K562 (cell line): ENCODE data around the gene HES4. TPM values are rescaled to one million over a fixed set of nuclear protein-coding genes. Genes with fewer than 3 reads are reported as not detected.

Experiments used
- ADNP ChIP-seq: fragments of 200-800 bp; sonication (Bioruptor generic); IDR thresholded peaks from 2 replicates; pipeline ENCODE4 v1.6.1; 2016; ENCODE audit warnings: missing genetic modification characterization, missing compliant biosample characterization
- CBFA2T3 ChIP-seq: fragments of 450-650 bp; IDR thresholded peaks from 2 replicates; pipeline ENCODE4 v1.6.1; 2017
- ELF2 ChIP-seq: fragments of 250-450 bp; sonication (Bioruptor Pico); IDR thresholded peaks from 2 replicates; pipeline ENCODE4 v1.5.0; 2021; ENCODE audit warnings: mild to moderate bottlenecking
- GATAD2A ChIP-seq: fragments of 450-650 bp; IDR thresholded peaks from 2 replicates; pipeline ENCODE4 v1.6.1; 2017
- GMEB1 ChIP-seq: fragments of 250-450 bp; sonication (Bioruptor Pico); IDR thresholded peaks from 2 replicates; pipeline ENCODE4 v1.4.0; 2020; ENCODE audit warnings: mild to moderate bottlenecking
- HLTF ChIP-seq: fragments of 450-650 bp; IDR thresholded peaks from 2 replicates; pipeline ENCODE4 v1.6.1; 2016
- LARP7 ChIP-seq: fragments of 450-650 bp; IDR thresholded peaks from 2 replicates; pipeline ENCODE4 v1.6.1; 2016
- MYNN ChIP-seq, 2 experiments: sonication (generic); formaldehyde crosslinking in 1 of 2; IDR thresholded peaks; 2 replicates each; pipeline versions ENCODE4 v1.5.0 to v1.6.1; 2016 to 2020; ENCODE audit warnings: antibody characterized with exemption in 1 of 2, missing genetic modification reagents in 1 of 2
- OTX1 ChIP-seq: fragments of 450-650 bp; formaldehyde crosslinking; IDR thresholded peaks from 2 replicates; pipeline ENCODE4 v1.4.0; 2022; ENCODE audit warnings: mild to moderate bottlenecking
- RBBP5 ChIP-seq: fragments of 200-600 bp; sonication (generic); IDR thresholded peaks from 2 replicates; pipeline ENCODE4 v1.6.1; 2012; ENCODE audit warnings: borderline replicate concordance, mild to moderate bottlenecking, low read length, control low read depth, inconsistent platforms; ENCODE audit not compliant: insufficient read depth, poor library complexity, severe bottlenecking
- RBFOX2 ChIP-seq: fragments of 200-400 bp; formaldehyde crosslinking; IDR thresholded peaks from 2 replicates; pipeline ENCODE4 v1.6.1; 2017; ENCODE audit warnings: low read depth, mild to moderate bottlenecking, low read length, moderate library complexity
- RCOR1 ChIP-seq, 2 experiments: IDR thresholded peaks; 2 replicates each; pipeline ENCODE4 v1.6.1; 2012; ENCODE audit warnings: low read depth in 2 of 2, low read length in 2 of 2, borderline replicate concordance in 1 of 2, improper control_type of control experiment in 1 of 2
- SNIP1 ChIP-seq: fragments of 450-650 bp; IDR thresholded peaks from 2 replicates; pipeline ENCODE4 v1.7.1; 2017; ENCODE audit warnings: low read depth, mild to moderate bottlenecking
- TEAD1 ChIP-seq, 2 experiments: fragments of 450-650 bp in 1 of 2; sonication (generic) in 1 of 2; formaldehyde crosslinking; IDR thresholded peaks; 2 replicates each; pipeline versions ENCODE4 v1.4.0 to v1.8.0; 2020 to 2022; ENCODE audit warnings: mild to moderate bottlenecking in 2 of 2, missing genetic modification reagents in 1 of 2
- ZBTB1 ChIP-seq: sonication (generic); formaldehyde crosslinking; IDR thresholded peaks from 2 replicates; pipeline ENCODE4 v1.8.1; 2023; ENCODE audit warnings: missing genetic modification reagents, low read depth, mild to moderate bottlenecking, borderline replicate concordance
- ZBTB2 ChIP-seq: fragments of 450-650 bp; IDR thresholded peaks from 2 replicates; pipeline ENCODE4 v1.6.1; 2016; ENCODE audit warnings: antibody characterized with exemption
- ZBTB7A ChIP-seq: IDR thresholded peaks from 2 replicates; pipeline ENCODE4 v1.6.1; 2011; ENCODE audit warnings: low read depth, mild to moderate bottlenecking, low read length, moderate library complexity, borderline replicate concordance; ENCODE audit not compliant: control insufficient read depth
- ZNF143 ChIP-seq: sonication (generic); formaldehyde crosslinking; IDR thresholded peaks from 2 replicates; pipeline ENCODE4 v1.9.0; 2022; ENCODE audit warnings: mild to moderate bottlenecking, missing genetic modification reagents
- ZNF75A ChIP-seq: fragments of 450-650 bp; formaldehyde crosslinking; IDR thresholded peaks from 2 replicates; pipeline ENCODE4 v1.4.0; 2020; ENCODE audit warnings: mild to moderate bottlenecking
- polyA plus RNA-seq, 8 experiments: library from polyadenylated mRNA; depleted of rRNA in 4 of 8; stranded (reverse) in 5 of 8; unstranded in 3 of 8; fragments of >200 nt; fragmentation: Nextera tagmentation in 2 of 8; fragmentation: Illumina TruSeq in 1 of 8; extraction: Ambion mirVana in 2 of 8; extraction: Trizol in 1 of 8; gene quantifications; 2 replicates each; pipeline versions ENCODE4 v1.2.1 to v1.2.3, GENCODE V29; 2011 to 2014; ENCODE audit warnings: inconsistent platforms in 1 of 8, missing spikeins in 1 of 8
- total RNA-seq, 7 experiments: library from RNA; depleted of rRNA in 6 of 7; stranded (reverse); fragments of >200 nt in 6 of 7; fragmentation: Illumina TruSeq in 2 of 7; extraction: Trizol in 2 of 7; gene quantifications; 2 replicates each; pipeline versions ENCODE4 v1.2.1 to v1.2.3, GENCODE V29; 2011 to 2021; ENCODE audit warnings: low replicate concordance in 1 of 7
- TF ChIP-seq, protein P1 (sequence below), 2 experiments: IDR thresholded peaks; 2 replicates each; pipeline ENCODE4 v1.6.1; 2011; ENCODE audit warnings: borderline replicate concordance in 1 of 2, control low read depth in 1 of 2, low read depth in 1 of 2, low read length in 1 of 2, mild to moderate bottlenecking in 1 of 2, mixed read lengths in 1 of 2, moderate library complexity in 1 of 2; ENCODE audit not compliant: insufficient read depth in 1 of 2, insufficient read length in 1 of 2, poor library complexity in 1 of 2, severe bottlenecking in 1 of 2; ENCODE audit errors: extremely low read depth in 1 of 2
- TF ChIP-seq, protein P2 (sequence below): IDR thresholded peaks from 2 replicates; pipeline ENCODE4 v1.6.1; 2014; ENCODE audit warnings: antibody characterized with exemption
- TF ChIP-seq, protein P3 (sequence below): sonication (generic); formaldehyde crosslinking; IDR thresholded peaks from 2 replicates; pipeline ENCODE4 v1.8.0; 2022; ENCODE audit warnings: missing genetic modification reagents, mild to moderate bottlenecking, borderline replicate concordance

The HES4 gene
- total and polyA plus RNA-seq, 9 of the 15 experiments (the other 6 are each of a cell fraction or from before 2014, with no cell fraction given): 0.21 to 43.7 (median 5.3) TPM; not detected in 2

DNA sequence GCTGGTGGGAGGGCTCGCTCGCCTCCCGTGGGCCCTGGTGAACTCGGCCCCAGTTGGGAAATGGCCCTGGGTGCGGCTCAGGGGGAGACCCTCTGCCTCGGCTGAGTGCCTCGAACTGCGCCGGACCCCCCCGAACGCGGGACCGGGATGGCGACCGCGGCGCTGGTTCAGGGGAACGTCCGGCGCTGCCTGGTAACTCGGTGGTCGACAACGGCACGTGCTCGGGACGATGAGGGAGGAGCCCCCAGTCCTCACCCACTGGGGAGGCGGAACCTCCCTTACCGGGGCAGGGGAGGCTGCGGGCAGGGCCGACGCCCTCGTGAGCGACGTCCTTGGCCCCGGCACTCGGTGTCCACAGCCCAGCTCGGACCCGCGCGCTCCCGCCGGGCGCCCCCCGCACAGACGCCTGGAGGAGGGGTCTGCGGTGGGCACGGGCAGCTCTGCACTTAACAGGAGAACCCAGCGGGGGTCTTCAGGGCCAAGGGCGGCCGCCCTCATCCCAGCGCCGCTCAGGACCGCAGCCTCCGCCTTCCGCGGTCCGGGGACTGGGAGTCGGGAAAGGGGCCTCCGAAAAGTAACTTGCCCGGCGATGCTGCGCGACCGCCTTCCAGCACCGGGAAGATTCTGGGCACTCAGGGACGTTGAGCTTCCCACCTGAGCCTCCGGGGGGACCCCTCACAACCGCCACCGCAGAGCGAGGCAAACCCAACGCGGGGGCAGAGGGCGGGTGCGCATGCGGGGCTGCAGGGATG, 1.7 kb downstream of the HES4 start (continued):
- TF ChIP-seq, protein P1, sequence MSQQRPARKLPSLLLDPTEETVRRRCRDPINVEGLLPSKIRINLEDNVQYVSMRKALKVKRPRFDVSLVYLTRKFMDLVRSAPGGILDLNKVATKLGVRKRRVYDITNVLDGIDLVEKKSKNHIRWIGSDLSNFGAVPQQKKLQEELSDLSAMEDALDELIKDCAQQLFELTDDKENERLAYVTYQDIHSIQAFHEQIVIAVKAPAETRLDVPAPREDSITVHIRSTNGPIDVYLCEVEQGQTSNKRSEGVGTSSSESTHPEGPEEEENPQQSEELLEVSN (IDR thresholded peaks at IDR 0.05; ENCODE audit: borderline replicate concordance in 1 of 2, extremely low read depth in 1 of 2, insufficient read depth in 1 of 2, insufficient read length in 1 of 2, low read depth in 1 of 2, low read length in 1 of 2, poor library complexity in 1 of 2, severe bottlenecking in 1 of 2): peak in 1 of 2 experiments; percentile 28
- TF ChIP-seq OTX1 (CRISPR knock-in tag) (no peak), TEAD1 (CRISPR knock-in tag; IDR thresholded peaks at IDR 0.05) (no peak), GATAD2A (no peak), RBBP5 (no peak), ADNP (tag) (no peak), GMEB1 (CRISPR knock-in tag) (no peak), ELF2 (CRISPR knock-in tag) (no peak), SNIP1 (no peak), ZBTB7A (peak; percentile 44), ZNF143 (CRISPR knock-in tag) (no peak), HLTF (no peak), LARP7 (no peak), RBFOX2 (peak; percentile 54), ZBTB2 (no peak), CBFA2T3 (no peak), RCOR1 (IDR thresholded peaks at IDR 0.05; ENCODE audit: borderline replicate concordance in 1 of 2, low read depth in 2 of 2, low read length in 2 of 2) (no peak), ZBTB1 (CRISPR knock-in tag) (peak; percentile 83; the same call in 1 of the 2 replicates), MYNN (IDR thresholded peaks at IDR 0.05) (no peak), MYNN (CRISPR knock-in tag; IDR thresholded peaks at IDR 0.05) (no peak), ZNF75A (CRISPR knock-in tag) (no peak)
- TF ChIP-seq, protein P2, sequence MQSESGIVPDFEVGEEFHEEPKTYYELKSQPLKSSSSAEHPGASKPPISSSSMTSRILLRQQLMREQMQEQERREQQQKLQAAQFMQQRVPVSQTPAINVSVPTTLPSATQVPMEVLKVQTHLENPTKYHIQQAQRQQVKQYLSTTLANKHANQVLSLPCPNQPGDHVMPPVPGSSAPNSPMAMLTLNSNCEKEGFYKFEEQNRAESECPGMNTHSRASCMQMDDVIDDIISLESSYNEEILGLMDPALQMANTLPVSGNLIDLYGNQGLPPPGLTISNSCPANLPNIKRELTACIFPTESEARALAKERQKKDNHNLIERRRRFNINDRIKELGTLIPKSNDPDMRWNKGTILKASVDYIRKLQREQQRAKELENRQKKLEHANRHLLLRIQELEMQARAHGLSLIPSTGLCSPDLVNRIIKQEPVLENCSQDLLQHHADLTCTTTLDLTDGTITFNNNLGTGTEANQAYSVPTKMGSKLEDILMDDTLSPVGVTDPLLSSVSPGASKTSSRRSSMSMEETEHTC: no peak
- TF ChIP-seq, protein P3, sequence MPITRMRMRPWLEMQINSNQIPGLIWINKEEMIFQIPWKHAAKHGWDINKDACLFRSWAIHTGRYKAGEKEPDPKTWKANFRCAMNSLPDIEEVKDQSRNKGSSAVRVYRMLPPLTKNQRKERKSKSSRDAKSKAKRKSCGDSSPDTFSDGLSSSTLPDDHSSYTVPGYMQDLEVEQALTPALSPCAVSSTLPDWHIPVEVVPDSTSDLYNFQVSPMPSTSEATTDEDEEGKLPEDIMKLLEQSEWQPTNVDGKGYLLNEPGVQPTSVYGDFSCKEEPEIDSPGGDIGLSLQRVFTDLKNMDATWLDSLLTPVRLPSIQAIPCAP (CRISPR knock-in tag): 0 out of 2 replicates have a peak, but pooled peaks have one; percentile 41
